ENCODE measurements around the gene ASGR2. TPM values are rescaled to one million over a fixed set of nuclear protein-coding genes. Genes with fewer than 3 reads are reported as not detected.
A peak's percentile ranks its signal among the peaks of the same experiment; 100 is the strongest.

ASGR2 gene
- total and polyA plus RNA-seq, 2 of the 13 experiments (the other 11 are each of a cell fraction or from before 2014, with no cell fraction given): 320 to 754 TPM

DNA sequence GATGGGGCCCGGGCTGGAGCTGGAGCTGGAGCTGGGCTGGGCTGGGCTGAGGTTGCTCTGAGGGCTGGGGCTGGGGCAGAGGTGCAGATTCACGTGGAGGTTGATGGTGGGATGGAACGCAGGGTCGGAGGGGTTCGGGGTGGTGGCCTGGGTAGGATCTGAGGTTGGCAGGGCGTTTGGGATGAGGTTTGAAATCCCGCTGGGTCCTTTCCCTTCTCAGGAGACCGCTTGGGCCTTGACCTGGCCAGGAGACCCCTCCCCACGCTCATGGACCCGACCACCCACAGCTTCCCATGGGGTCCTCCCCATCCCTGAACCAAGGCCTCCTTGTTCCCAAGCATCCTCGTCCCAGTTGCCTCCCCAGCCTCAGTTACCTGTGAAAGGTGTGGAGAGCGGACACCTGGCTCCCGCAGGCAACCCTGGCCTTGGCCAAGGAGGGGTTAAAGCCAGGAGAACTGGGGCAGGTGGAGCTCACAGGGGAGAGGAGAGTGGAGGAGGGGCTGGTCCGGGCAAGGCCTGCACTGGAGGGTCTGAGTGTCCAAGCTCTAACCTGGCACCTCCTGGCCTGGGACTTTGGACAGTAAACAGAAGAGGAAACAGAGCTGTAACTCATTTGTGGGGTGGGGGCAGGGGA is at the start of gene ASGR2 (continued):
- TF ChIP-seq, protein P1, sequence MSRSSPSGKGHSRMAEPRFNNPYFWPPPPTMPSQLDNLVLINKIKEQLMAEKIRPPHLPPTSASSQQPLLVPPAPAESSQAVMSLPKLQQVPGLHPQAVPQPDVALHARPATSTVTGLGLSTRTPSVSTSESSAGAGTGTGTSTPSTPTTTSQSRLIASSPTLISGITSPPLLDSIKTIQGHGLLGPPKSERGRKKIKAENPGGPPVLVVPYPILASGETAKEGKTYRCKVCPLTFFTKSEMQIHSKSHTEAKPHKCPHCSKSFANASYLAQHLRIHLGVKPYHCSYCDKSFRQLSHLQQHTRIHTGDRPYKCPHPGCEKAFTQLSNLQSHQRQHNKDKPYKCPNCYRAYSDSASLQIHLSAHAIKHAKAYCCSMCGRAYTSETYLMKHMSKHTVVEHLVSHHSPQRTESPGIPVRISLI (CRISPR knock-in tag; IDR thresholded peaks at IDR 0.05; ENCODE audit: borderline replicate concordance): peak; percentile 23; the same call in 1 of the 2 replicates
- TF ChIP-seq NFE2L2 (IDR thresholded peaks at IDR 0.05; ENCODE audit: low read length) (no peak), SMARCC2 (IDR thresholded peaks at IDR 0.05) (no peak), TEAD2 (CRISPR knock-in tag; IDR thresholded peaks at IDR 0.05) (no peak), ZNF605 (CRISPR knock-in tag; IDR thresholded peaks at IDR 0.05) (no peak), ZNF317 (CRISPR knock-in tag; IDR thresholded peaks at IDR 0.05) (peak; percentile 59; the same call in 1 of the 2 replicates), CBX1 (IDR thresholded peaks at IDR 0.05; ENCODE audit: low read depth) (peak; percentile 36), NBN (conservative IDR thresholded peaks at IDR 0.05) (no peak), ZBTB3 (CRISPR knock-in tag; IDR thresholded peaks at IDR 0.05; ENCODE audit: borderline replicate concordance, low read depth) (no peak), ZBTB7B (CRISPR knock-in tag; IDR thresholded peaks at IDR 0.05) (peak; percentile 88), ZSCAN29 (CRISPR knock-in tag; conservative IDR thresholded peaks at IDR 0.05) (no peak; the same call in 1 of the 2 replicates), ZNF430 (CRISPR knock-in tag; IDR thresholded peaks at IDR 0.05) (no peak), DMAP1 (CRISPR knock-in tag; IDR thresholded peaks at IDR 0.05) (peak; percentile 76), ZNF225 (CRISPR knock-in tag; IDR thresholded peaks at IDR 0.05) (no peak), ZNF232 (CRISPR knock-in tag; IDR thresholded peaks at IDR 0.05; ENCODE audit: borderline replicate concordance) (no peak), ZNF543 (CRISPR knock-in tag; IDR thresholded peaks at IDR 0.05) (peak; percentile 35; the same call in 1 of the 2 replicates), ZNF180 (CRISPR knock-in tag; IDR thresholded peaks at IDR 0.05; ENCODE audit: borderline replicate concordance, low read depth) (no peak)
- TF ChIP-seq, protein P2, sequence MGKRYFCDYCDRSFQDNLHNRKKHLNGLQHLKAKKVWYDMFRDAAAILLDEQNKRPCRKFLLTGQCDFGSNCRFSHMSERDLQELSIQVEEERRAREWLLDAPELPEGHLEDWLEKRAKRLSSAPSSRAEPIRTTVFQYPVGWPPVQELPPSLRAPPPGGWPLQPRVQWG (CRISPR knock-in tag; IDR thresholded peaks at IDR 0.05; ENCODE audit: borderline replicate concordance, low read depth): no peak
- TF ChIP-seq, protein P3, sequence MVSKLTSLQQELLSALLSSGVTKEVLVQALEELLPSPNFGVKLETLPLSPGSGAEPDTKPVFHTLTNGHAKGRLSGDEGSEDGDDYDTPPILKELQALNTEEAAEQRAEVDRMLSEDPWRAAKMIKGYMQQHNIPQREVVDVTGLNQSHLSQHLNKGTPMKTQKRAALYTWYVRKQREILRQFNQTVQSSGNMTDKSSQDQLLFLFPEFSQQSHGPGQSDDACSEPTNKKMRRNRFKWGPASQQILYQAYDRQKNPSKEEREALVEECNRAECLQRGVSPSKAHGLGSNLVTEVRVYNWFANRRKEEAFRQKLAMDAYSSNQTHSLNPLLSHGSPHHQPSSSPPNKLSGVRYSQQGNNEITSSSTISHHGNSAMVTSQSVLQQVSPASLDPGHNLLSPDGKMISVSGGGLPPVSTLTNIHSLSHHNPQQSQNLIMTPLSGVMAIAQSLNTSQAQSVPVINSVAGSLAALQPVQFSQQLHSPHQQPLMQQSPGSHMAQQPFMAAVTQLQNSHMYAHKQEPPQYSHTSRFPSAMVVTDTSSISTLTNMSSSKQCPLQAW (CRISPR knock-in tag; IDR thresholded peaks at IDR 0.05): peak; percentile 64; the same call in 1 of the 2 replicates
- TF ChIP-seq, protein P4, sequence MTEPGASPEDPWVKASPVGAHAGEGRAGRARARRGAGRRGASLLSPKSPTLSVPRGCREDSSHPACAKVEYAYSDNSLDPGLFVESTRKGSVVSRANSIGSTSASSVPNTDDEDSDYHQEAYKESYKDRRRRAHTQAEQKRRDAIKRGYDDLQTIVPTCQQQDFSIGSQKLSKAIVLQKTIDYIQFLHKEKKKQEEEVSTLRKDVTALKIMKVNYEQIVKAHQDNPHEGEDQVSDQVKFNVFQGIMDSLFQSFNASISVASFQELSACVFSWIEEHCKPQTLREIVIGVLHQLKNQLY (CRISPR knock-in tag; IDR thresholded peaks at IDR 0.05): 0 out of 2 replicates have a peak, but pooled peaks have one; percentile 42
- TF ChIP-seq, protein P5, sequence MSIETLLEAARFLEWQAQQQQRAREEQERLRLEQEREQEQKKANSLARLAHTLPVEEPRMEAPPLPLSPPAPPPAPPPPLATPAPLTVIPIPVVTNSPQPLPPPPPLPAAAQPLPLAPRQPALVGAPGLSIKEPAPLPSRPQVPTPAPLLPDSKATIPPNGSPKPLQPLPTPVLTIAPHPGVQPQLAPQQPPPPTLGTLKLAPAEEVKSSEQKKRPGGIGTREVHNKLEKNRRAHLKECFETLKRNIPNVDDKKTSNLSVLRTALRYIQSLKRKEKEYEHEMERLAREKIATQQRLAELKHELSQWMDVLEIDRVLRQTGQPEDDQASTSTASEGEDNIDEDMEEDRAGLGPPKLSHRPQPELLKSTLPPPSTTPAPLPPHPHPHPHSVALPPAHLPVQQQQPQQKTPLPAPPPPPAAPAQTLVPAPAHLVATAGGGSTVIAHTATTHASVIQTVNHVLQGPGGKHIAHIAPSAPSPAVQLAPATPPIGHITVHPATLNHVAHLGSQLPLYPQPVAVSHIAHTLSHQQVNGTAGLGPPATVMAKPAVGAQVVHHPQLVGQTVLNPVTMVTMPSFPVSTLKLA (IDR thresholded peaks at IDR 0.05): 0 out of 2 replicates have a peak, but pooled peaks have one; percentile 19
- TF ChIP-seq, protein P6, sequence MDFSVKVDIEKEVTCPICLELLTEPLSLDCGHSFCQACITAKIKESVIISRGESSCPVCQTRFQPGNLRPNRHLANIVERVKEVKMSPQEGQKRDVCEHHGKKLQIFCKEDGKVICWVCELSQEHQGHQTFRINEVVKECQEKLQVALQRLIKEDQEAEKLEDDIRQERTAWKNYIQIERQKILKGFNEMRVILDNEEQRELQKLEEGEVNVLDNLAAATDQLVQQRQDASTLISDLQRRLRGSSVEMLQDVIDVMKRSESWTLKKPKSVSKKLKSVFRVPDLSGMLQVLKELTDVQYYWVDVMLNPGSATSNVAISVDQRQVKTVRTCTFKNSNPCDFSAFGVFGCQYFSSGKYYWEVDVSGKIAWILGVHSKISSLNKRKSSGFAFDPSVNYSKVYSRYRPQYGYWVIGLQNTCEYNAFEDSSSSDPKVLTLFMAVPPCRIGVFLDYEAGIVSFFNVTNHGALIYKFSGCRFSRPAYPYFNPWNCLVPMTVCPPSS (IDR thresholded peaks at IDR 0.05): no peak
- TF ChIP-seq, protein P7, sequence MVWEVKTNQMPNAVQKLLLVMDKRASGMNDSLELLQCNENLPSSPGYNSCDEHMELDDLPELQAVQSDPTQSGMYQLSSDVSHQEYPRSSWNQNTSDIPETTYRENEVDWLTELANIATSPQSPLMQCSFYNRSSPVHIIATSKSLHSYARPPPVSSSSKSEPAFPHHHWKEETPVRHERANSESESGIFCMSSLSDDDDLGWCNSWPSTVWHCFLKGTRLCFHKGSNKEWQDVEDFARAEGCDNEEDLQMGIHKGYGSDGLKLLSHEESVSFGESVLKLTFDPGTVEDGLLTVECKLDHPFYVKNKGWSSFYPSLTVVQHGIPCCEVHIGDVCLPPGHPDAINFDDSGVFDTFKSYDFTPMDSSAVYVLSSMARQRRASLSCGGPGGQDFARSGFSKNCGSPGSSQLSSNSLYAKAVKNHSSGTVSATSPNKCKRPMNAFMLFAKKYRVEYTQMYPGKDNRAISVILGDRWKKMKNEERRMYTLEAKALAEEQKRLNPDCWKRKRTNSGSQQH (CRISPR knock-in tag; IDR thresholded peaks at IDR 0.05; ENCODE audit: low read depth): no peak
